ENCODE data around the gene APOB.

Gene APOB

DNA sequence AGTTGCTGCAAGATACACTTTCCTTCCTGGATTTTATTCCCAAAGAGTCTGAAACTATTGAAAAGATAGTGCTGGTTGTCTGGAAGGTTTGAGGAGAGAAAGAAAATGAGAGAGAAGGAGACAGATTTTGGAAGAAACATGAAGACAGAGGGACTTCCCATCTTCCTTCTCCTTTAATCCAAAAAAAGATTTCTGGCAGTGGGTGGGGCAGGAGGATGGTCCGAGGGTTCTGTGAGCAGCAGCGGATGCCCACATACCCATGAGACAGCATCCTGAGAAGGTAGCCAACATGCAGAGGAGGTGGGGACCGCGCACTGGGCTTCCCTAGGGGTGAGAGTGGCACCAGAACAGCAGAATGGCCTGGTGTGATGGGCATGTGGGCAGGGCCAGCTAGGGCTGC lies 84.6 kb downstream of the APOB start:
- Histone ChIP-seq H3K9ac (ENCODE audit: low read length) (no peak overlapping the region), H3K4me1 (ENCODE audit: control insufficient read depth, low read depth, low read length) (no peaks in the 10 kb centered on the region), H2BK5ac (ENCODE audit: low read length) (no peak overlapping the region), H4K5ac (ENCODE audit: low read length) (no peak overlapping the region), H3K27ac (ENCODE audit: low read depth, low read length) (no peak overlapping the region), H3K18ac (ENCODE audit: low read length) (no peak overlapping the region), H3K79me1 (ENCODE audit: low read length) (no peaks in the 10 kb centered on the region), H3K23ac (ENCODE audit: low read length) (no peak overlapping the region), H3K4me3 (ENCODE audit: low read length) (no peak overlapping the region), H2BK15ac (replicated peaks; ENCODE audit: low read depth) (no peak overlapping the region), H3K27me3 (ENCODE audit: insufficient read depth, low read length, poor library complexity) (no peaks in the 10 kb centered on the region), H2AK5ac (ENCODE audit: low read length) (no peak overlapping the region), H3K4me2 (ENCODE audit: low read length) (no peak overlapping the region), H3K56ac (ENCODE audit: low read length) (no peak overlapping the region), H2BK120ac (ENCODE audit: low read depth, low read length) (no peak overlapping the region), H3K4ac (ENCODE audit: low read depth, low read length) (no peak overlapping the region), H4K8ac (ENCODE audit: low read depth, low read length) (no peak overlapping the region), H3K79me2 (ENCODE audit: control insufficient read depth, insufficient read depth, low read length) (no peaks in the 10 kb centered on the region), H3K36me3 (ENCODE audit: control insufficient read depth, insufficient read depth, low read length) (no peaks in the 10 kb centered on the region)
- DNase-seq: no peak
- no CpG with 5 or more reads among the region's 4 CpGs for WGBS (ENCODE audit: extremely low coverage, insufficient coverage, low lambda C conversion rate)

DNA sequence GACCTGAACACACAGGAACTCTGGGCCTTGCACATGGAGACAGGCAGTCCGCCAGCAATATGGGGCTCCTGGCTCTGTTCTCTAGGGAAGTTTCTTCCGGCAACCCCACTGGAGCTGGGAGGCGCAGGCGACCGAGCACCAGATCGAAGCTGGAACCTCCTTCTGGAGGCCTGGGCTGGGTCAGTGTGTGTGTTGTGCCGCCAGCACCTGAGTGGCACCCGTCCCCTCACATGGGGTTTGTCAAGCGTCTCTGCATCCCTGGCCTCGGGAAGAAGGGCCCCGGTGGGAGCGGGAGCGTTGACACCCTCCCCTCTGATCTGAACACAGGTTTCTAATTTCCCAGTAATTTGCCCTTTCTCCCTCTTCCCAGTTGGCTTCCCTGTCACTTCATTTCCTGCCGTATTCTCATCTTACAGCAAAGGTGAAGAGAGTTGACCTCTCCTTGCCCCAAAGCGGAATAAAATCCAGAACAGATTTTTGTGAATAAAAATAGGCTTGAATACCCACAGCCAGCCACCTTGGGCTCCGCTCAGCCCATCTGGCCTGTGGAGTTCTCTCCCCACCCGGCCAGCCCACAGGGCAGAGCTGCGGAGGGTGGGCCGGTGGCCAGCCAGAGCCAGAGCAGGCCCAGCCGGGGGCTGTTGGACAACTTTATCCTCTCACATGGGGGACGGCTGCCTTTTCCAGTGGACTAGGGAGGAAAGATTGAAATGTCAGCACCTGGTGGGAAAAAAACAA lies 85.9 kb downstream of the APOB start:
- Histone ChIP-seq H2AK5ac (ENCODE audit: low read length) (no peak overlapping the region), H4K5ac (ENCODE audit: low read length) (no peak overlapping the region), H3K4me2 (ENCODE audit: low read length) (no peak overlapping the region), H3K56ac (ENCODE audit: low read length) (no peak overlapping the region), H4K8ac (ENCODE audit: low read depth, low read length) (no peak overlapping the region), H2BK5ac (ENCODE audit: low read length) (no peak overlapping the region), H2BK15ac (replicated peaks; ENCODE audit: low read depth) (no peak overlapping the region), H3K36me3 (ENCODE audit: control insufficient read depth, insufficient read depth, low read length) (no peaks in the 10 kb centered on the region), H3K79me1 (ENCODE audit: low read length) (no peaks in the 10 kb centered on the region), H2BK120ac (ENCODE audit: low read depth, low read length) (no peak overlapping the region), H3K4me3 (ENCODE audit: low read length) (no peak overlapping the region), H3K23ac (ENCODE audit: low read length) (no peak overlapping the region), H3K9ac (ENCODE audit: low read length) (no peak overlapping the region), H3K4ac (ENCODE audit: low read depth, low read length) (no peak overlapping the region), H3K4me1 (ENCODE audit: control insufficient read depth, low read depth, low read length) (no peaks in the 10 kb centered on the region), H3K18ac (ENCODE audit: low read length) (no peak overlapping the region), H3K27ac (ENCODE audit: low read depth, low read length) (no peak overlapping the region), H3K79me2 (ENCODE audit: control insufficient read depth, insufficient read depth, low read length) (no peaks in the 10 kb centered on the region), H3K27me3 (ENCODE audit: insufficient read depth, low read length, poor library complexity) (no peaks in the 10 kb centered on the region)
- WGBS (ENCODE audit: extremely low coverage, insufficient coverage, low lambda C conversion rate): no CpG with 5 or more reads among the region's 21 CpGs
- no peak for DNase-seq

DNA sequence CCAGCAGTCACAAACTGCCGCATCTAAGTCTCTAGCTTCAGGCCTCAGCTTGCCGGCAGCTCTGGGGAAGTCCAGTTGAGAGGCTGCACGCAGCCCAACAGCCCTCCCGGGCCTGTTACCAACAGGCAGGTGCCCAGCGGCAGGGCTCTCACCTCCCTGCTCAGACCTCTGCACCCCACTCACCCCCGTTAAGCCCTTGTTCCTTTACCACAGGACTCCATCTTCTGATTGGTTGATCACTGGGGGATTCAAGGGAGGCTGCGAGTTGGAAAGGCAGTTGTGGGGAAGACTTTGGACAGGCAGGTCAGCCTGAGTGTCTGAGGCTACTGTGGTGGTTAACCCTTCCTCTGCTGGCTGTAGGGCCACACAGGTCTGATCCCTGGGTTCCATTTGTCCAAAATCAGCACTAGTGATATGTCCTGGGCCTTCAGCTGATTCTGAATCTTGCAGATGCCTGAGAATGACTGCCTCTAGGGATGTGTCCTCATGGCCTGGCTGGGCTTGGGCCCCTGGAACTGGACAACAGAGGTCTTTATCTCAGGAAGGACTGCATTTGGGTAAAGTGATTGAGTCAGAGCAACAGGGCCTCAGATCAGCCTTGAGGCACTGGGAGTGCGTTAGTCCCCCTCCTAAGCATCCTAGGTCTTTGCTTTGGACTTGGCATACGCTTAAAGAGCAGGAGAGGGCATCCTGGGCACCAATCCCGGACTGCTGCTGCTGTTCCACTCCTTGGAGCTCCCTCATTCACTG lies 88.4 kb downstream of the APOB start:
- H3K27me3 ChIP-seq (ENCODE audit: insufficient read depth, low read length, poor library complexity): no peaks in the 10 kb centered on the region
- H2BK5ac ChIP-seq (ENCODE audit: low read length): no peak overlapping the region
- no peak for DNase-seq
- H2BK15ac ChIP-seq (replicated peaks; ENCODE audit: low read depth): no peak overlapping the region
- H3K27ac ChIP-seq (ENCODE audit: low read depth, low read length): no peak overlapping the region
- no peaks in the 10 kb centered on the region for H3K79me2 ChIP-seq (ENCODE audit: control insufficient read depth, insufficient read depth, low read length)
- no peaks in the 10 kb centered on the region for H3K4me1 ChIP-seq (ENCODE audit: control insufficient read depth, low read depth, low read length)
- H3K23ac ChIP-seq (ENCODE audit: low read length): no peak overlapping the region
- H4K5ac ChIP-seq (ENCODE audit: low read length): no peak overlapping the region
- H4K8ac ChIP-seq (ENCODE audit: low read depth, low read length): no peak overlapping the region
- H2BK120ac ChIP-seq (ENCODE audit: low read depth, low read length): no peak overlapping the region
- no peaks in the 10 kb centered on the region for H3K79me1 ChIP-seq (ENCODE audit: low read length)
- no peak overlapping the region for H2AK5ac ChIP-seq (ENCODE audit: low read length)
- H3K9ac ChIP-seq (ENCODE audit: low read length): no peak overlapping the region
- no peak overlapping the region for H3K4ac ChIP-seq (ENCODE audit: low read depth, low read length)
- H3K56ac ChIP-seq (ENCODE audit: low read length): no peak overlapping the region
- H3K36me3 ChIP-seq (ENCODE audit: control insufficient read depth, insufficient read depth, low read length): no peaks in the 10 kb centered on the region
- H3K4me3 ChIP-seq (ENCODE audit: low read length): no peak overlapping the region
- no CpG with 5 or more reads among the region's 10 CpGs for WGBS (ENCODE audit: extremely low coverage, insufficient coverage, low lambda C conversion rate)
- H3K4me2 ChIP-seq (ENCODE audit: low read length): no peak overlapping the region
- H3K18ac ChIP-seq (ENCODE audit: low read length): no peak overlapping the region

DNA sequence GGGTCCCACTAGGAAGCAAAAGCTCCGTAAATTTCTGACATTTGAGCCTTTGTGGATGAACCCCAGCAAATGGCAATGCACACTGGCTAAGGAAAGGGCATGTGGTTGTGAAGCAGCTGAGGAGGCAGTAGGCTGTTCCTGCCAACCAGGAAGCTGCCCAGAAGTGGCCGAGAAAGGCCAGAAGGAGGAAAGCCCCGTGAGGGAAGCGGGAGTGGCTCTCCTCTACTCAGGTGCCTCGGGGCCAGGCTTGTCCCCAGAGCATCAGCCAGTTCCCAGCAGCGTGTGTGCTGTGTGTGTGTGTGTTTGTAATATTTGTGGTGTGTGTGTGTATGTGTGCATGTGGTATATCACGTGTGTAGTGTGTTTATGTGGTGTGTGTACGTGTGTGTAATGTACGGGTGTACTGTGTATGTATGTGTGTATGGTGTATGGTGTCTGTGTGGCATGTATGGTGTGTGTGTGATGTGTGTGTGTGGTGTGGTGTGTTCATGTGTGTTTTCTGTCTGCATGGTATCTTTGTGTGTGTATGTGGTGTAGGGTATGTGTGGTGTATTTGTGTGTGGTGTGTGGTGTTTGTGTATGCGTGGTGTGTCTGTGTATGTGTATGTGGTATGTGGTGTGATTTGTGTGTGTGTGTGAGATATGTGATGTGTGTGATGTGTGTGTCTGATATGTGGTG lies 90.6 kb downstream of the APOB start:
- H2BK120ac ChIP-seq (ENCODE audit: low read depth, low read length): no peak overlapping the region
- no peak overlapping the region for H2BK5ac ChIP-seq (ENCODE audit: low read length)
- no peaks in the 10 kb centered on the region for H3K36me3 ChIP-seq (ENCODE audit: control insufficient read depth, insufficient read depth, low read length)
- H3K79me1 ChIP-seq (ENCODE audit: low read length): no peaks in the 10 kb centered on the region
- no peak overlapping the region for H3K56ac ChIP-seq (ENCODE audit: low read length)
- H4K8ac ChIP-seq (ENCODE audit: low read depth, low read length): no peak overlapping the region
- no peaks in the 10 kb centered on the region for H3K27me3 ChIP-seq (ENCODE audit: insufficient read depth, low read length, poor library complexity)
- H3K4me2 ChIP-seq (ENCODE audit: low read length): no peak overlapping the region
- H4K5ac ChIP-seq (ENCODE audit: low read length): no peak overlapping the region
- H2BK15ac ChIP-seq (replicated peaks; ENCODE audit: low read depth): no peak overlapping the region
- H3K4me1 ChIP-seq (ENCODE audit: control insufficient read depth, low read depth, low read length): no peaks in the 10 kb centered on the region
- no peak overlapping the region for H3K4me3 ChIP-seq (ENCODE audit: low read length)
- no peak overlapping the region for H3K4ac ChIP-seq (ENCODE audit: low read depth, low read length)
- H3K79me2 ChIP-seq (ENCODE audit: control insufficient read depth, insufficient read depth, low read length): no peaks in the 10 kb centered on the region
- no peak overlapping the region for H3K9ac ChIP-seq (ENCODE audit: low read length)
- H3K27ac ChIP-seq (ENCODE audit: low read depth, low read length): no peak overlapping the region
- no peak overlapping the region for H3K18ac ChIP-seq (ENCODE audit: low read length)
- no peak for DNase-seq
- no peak overlapping the region for H3K23ac ChIP-seq (ENCODE audit: low read length)
- WGBS (ENCODE audit: extremely low coverage, insufficient coverage, low lambda C conversion rate): 100% methylated on average over 1 of the region's 10 CpGs
- no peak overlapping the region for H2AK5ac ChIP-seq (ENCODE audit: low read length)

Data from mesendoderm (in vitro differentiated cells).